GM08714 (cell line): Measurements from ENCODE around the gene UBAP1L.

Experiments
- H3K4me3 ChIP-seq: fragments of 200-500 bp; sonication (Bioruptor generic); 2 replicates; pipeline ENCODE4 v1.5.1; 2014; ENCODE audit warnings: mild to moderate bottlenecking, low read length, inconsistent platforms
- ZNF274 ChIP-seq: IDR thresholded peaks from 2 replicates; pipeline ENCODE4 v1.6.1; 2012; ENCODE audit warnings: mild to moderate bottlenecking, low read depth, low read length

Gene UBAP1L

DNA sequence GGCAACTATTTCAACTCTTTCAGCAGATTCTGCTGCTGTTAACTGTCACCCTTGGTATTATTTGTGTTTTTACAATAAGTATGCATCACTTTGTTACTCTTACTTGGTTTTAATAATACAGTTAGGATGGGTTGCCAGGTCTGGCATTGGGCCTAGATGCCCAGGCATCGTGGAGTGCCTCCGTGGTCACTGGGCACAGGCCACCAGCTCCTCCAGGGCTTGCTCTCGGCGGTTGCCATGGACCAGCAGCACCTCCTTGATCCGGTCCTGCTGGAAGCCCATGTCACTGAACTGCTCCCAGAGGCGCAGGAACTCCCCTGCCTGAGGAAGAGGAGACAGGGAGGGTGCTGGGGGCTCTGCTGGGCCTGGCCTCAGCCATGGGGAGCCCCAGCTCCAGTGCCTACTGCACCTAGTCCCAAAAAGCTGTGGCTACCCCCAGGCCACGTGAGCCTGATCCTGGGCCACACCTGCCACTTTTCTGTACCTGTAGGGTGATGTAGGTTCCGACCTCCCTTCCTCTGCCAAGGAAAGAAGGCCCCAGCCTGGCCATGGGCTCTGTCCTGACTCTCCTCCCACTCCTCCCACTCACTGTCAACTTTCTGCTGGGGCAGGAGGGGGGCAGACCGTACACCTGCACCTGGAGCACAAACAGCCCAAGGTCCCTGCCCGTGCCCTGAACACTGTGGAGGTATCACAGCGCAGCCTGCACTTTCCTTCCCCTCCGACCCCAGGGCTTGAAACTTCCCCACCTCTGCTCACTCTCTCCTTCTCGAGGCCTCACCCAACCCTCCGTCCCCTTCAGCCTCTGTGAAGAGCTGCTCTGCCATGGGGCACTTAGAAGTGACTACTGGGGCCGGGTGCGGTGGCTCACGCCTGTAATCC, 21.8 kb downstream of the UBAP1L start:
- no peak for TF ChIP-seq ZNF274
- no peak overlapping the region for H3K4me3 ChIP-seq

DNA sequence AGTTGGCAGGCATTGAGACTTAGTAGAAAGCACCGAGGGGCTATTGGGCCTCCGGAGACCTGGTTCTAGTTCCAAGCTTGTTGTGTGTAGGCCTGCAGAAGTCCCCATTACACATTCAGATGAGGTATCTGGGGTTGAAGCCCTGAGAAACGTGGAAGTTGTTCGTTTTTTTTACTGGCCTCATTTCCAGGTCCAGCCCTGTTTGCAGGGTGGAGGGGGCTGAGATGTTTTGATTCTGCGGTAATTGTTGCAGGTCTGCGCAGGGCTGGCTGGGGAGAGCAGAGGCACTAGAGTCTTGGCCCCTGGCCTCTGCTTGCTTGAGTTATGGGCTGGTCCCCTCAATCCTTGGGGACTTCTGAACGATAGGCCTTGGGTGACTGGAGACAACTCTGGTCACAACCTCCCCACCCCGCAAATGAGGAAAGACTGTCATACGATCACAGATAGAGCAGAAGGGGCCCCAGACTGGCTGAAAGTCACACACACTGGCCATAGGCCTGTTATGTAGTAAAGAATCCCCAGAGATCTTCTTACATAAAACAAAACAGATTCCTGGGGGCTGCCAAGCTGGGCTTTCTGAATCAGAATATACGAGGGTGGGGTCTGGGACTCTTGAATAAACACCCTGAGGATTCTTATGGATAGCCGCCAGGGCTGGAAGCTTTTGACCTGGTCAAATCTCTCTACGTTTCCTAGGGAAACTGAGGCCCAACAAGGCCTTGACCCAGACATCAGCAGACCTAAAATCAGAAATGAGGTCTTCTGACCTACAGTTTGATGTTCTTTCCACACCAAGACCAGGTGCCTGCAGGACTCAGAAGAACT, 22.8 kb downstream of the UBAP1L start:
- TF ChIP-seq ZNF274: no peak
- H3K4me3 ChIP-seq: no peak overlapping the region

DNA sequence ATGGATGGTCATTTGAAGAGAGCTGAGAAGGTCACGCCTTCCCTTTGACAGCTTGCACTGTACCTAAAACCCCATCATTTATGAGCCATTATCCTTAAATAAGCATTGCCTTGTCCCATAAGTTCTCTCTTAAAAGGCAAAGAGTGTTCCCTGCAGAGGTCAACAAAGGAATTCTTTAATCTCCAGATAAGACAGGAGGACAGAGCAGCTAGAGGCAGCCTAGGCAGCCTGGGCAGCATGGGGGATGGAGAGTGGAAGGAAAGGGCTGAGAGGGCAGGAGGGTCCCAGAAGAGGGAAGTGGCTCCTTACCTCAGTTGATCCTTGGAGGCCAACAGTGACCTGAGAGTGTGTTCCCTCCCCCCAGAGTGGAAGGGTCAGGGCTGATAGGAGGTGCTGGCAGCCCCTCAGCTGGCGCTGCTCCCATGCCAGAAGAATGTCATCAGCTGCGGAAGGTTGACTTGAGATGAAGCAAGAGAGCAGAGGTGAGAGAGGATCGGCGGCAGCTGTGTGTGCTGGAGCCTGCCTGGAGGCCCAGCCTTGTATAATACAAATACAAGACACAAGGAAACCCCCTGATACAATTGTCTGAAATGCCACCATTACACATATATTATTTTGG, 25.7 kb downstream of the UBAP1L start:
- no peak overlapping the region for H3K4me3 ChIP-seq
- no peak for TF ChIP-seq ZNF274

DNA sequence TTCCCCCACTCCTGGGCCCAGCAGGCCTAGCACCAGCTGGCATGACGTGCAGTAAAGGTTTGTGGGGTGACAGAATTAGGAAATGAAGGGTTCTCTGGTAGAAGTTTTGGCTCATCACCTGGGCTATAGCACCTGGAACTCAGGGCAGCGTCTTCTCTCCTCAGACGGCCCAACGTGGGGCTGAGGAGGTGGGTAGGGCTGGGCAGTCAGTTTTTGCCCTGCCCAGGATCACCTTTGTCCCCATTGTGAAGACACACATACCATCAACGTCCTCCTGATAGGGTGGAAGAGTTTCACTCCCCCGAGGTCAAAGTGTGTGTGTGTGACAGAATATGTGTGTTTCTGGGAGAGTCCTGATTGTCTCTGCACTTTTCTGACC, 26.4 kb downstream of the UBAP1L start:
- TF ChIP-seq ZNF274: no peak
- H3K4me3 ChIP-seq: no peak overlapping the region

DNA sequence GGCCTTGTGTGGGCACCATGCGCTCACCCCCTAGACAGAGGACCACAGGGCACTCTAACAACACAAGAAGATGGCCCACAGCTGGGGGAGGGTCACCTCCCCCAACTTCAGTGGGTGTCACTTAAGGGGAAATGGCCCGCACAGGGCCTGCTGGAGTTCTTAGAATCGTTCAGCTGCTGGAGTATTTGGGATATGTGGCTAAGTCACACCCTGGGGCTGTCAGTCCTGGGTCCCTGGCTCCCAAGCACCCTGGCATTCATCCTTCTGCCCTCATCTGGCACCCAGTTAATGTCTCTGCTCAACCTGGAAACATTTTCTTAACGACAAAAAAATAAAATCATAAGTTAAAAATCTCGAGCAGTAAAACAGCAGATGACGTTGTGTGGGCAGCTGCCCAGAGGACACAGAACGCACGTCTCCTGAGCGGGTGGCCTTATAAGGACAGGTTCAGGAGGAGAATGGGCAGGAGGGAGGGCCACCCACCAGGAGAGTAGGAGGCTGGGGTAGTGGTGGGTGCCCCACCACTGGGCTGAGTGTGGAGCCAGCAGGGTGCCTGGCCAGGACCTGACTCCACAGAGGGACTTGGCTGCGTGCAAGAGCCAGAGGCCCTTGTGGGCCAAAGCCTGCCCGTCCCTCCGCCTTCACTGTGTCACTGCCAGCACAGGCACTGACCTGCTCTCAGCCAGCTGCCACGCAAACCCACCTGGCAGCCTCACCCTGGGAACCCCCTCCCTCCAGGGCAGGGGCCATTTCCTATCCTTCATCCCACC, 26.9 kb downstream of the UBAP1L start:
- no peak overlapping the region for H3K4me3 ChIP-seq
- no peak for TF ChIP-seq ZNF274

DNA sequence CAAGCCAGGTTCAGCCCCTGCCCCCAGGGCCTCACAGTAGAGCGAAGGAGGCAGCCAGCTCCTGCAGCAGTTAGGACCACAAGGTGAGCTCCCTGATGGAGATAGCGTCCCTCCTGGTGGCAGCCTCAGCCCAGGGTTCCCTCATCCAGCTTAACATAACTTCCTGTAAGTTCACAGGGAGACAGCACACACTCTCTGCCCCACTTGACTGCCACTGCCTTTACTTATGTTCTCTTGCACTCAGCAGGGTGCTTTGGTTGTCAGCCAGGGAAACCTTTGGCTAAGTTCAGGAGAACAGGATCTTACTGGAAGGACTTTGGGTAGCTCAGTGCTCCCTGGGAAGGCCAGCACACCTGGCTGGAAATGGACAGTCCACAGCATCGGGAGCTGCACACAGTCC, 27.6 kb downstream of the UBAP1L start:
- no peak for TF ChIP-seq ZNF274
- no peak overlapping the region for H3K4me3 ChIP-seq

DNA sequence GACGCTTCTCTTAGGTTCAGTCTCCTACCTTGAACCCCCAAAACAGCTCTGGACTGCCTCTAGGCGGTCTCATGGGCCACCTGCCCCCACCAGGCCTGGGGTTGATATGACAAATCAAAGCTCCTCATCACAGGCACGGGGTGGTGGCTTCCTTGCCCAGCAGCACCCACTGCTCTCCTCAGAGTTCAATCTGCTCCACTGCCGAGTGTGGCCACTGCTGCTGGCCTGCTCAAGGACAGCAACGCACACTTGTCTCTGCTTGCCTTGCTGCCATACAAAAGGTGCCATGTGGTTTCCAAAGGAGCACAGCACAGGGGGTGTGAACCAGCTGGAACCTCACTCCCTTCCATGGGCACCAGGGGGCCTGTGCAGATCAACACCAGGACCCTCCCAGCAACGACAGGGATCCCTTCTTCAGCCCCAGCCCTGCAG, 28.3 kb downstream of the UBAP1L start:
- H3K4me3 ChIP-seq: no peak overlapping the region
- no peak for TF ChIP-seq ZNF274

DNA sequence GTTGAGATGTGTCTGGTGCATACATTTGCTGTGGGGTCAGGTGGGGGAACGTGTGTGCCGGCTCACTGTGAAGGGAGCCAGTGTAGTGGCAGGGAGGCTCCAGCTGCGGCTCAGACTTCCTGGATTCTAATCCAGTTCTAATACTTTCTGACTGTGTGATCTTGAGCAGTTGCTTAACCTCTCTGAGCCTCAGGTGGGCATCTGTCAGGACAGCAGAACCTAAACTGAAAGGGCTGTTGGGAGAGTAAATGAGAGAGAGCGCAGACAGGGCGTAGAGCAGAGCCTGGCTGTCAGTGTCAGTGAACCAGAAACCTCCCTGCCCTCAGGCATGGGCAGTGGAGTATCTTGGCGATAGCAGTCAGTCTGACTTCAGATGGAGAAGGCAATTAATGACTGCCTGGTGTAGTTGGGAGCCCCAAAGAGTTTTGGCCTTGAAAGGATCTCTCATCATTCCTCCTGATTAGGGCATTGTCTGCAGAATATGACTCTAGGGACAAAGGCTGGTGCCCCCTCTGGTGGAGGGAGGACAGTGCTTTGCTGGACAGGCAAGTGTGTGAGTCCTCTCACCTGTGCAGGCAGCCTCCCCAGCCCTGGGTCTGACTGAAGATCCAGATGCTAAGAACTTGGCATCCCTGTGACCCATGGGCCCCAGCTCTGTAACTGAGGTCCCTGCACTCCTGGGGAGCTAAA, 28.9 kb downstream of the UBAP1L start:
- no peak for TF ChIP-seq ZNF274
- no peak overlapping the region for H3K4me3 ChIP-seq

DNA sequence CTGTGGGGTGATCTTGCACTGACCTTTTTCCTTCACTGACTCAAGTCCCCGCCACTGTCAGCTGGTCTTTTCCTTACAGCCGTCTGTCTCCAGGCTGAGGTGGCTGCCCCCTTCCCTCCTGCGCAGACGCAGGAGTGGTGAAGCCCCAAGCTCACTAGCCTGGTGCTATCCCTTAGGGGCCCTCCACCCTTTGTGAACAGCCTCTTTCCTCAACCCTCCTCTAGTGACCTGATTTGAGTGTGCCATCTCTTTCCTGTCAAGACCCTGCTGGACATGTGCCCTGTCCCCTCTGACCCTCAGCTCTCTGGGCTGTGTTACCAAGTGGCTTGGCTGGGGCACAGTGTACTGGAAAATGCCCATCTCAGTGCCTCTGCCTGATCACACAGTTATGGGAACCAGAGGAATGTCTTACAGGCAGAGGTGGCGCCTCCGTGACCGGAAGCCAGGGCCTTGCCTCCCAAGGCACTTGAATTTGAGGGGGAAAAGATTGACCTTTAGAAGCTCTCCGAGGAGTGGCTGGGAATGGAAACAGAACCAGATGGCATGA, 29.7 kb downstream of the UBAP1L start:
- TF ChIP-seq ZNF274: no peak
- no peak overlapping the region for H3K4me3 ChIP-seq

DNA sequence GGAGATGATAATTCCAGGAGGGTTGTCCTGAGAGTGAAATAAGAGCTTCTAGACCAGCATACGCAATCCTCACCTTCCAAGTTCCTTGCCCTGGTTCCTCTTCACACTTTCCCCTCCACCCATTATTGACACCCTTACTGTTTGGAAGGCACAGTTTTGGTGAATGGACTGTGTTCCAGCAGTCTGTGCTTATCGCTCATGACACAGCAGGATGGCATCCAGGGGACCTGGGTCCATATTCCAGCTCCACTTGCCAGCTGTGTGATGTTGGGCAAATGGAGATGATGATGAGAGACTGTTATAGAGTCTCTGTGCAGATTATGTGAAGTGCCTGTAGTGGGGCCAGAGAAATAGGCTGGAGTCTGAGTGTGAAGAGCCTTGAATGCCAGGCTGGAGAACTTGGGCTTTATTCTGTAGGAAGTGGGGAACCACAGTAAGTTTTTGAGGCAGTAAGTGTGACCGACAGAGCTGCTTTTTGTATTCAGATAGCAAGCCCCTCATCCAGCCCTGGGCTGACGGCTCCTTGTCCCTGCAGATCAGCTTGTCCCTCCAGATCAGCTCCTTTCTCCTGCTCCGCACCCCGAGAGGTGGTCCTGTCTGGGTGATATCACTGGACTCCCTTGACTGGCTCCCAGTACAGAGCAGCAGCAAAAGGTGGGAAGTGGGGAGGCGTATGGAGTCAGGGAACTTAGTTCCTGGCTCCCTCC, 30.3 kb downstream of the UBAP1L start:
- TF ChIP-seq ZNF274: no peak
- H3K4me3 ChIP-seq: no peak overlapping the region

DNA sequence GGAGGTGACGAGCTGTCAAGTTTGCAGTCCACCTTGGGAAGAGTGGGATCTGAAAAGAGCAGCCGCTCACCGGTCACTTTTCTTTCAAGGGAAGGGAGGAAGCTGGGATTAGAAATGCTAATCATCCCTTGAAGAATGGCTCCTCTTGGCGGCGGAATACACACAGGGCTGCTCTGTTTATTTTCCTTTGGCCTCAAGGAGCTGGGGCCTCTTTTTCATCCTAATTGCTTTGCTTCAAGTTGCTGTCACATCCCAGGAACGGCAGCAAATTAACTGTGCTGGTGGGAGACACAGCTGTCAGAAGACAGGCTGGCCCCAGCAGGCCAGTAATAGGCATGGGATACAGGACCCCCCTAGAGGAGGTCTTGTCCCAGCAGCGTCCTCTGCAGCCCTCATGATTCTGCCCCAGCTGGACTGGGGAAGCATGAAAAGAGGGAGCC, 31.7 kb downstream of the UBAP1L start:
- TF ChIP-seq ZNF274: no peak
- H3K4me3 ChIP-seq: no peak overlapping the region

DNA sequence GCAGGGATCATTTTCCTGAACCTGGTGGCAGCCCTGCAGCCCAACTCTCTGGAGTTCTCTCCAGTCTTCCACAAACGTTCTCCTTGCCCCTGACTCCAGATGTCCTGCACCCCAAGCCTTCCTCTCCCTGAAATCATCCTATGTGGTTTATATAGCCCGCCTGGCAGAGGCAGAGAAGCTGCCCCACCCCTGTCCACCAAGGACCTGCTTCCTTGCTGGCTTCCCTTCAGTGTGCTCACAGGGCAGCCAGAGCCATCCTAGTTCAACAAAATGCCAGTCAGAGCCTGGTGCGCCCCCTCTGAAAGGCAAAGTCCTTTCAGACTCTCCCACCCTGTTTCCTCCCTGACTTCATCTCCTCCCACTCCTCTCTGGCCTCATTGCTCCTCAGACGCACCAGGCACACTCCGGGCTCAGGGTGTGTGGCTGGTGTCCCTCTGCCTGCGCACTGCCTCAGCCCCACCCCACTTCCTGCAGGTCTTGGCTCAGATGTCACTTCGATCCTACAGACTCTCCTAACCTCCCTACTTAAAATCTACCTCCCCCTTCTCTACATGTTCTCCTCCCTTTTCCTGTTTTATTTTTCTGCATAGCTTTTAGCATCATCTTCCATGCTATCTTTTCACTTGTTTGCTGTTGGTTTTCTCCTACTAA, 32.6 kb downstream of the UBAP1L start:
- TF ChIP-seq ZNF274: no peak
- no peak overlapping the region for H3K4me3 ChIP-seq
